HG03066 (cell line): ENCODE measurements around the gene TXNL4A.

ENCODE experiments used
- ATAC-seq: cut with Tn5 transposase; IDR thresholded peaks from one replicate; pipeline ENCODE4 v1.9.1; 2021; ENCODE audit warnings: low read depth; ENCODE audit not compliant: unreplicated experiment

TXNL4A gene

GRCh38 chr18:79921984-79922965 is 66.1 kb downstream of the TXNL4A start:
- ATAC-seq, result no peak
